HG02938 (cell line): ENCODE measurements around the gene CDK14.
"Not testable (repeated sequence)": the region's sequence is repeated elsewhere in the genome, so short reads cannot be mapped to it uniquely, and the experiment has no call there.

Experiments
- ATAC-seq: cut with Tn5 transposase; IDR thresholded peaks from one replicate; pipeline ENCODE4 v1.9.1; 2021; ENCODE audit warnings: mild to moderate bottlenecking, moderate library complexity; ENCODE audit not compliant: unreplicated experiment

CDK14 gene

GRCh38 chr7:90713628-90714027 lies 117.5 kb downstream of the CDK14 start:
- ATAC-seq = no peak

GRCh38 chr7:90715067-90715466 lies 118.9 kb downstream of the CDK14 start:
- ATAC-seq = no peak

- no peak for ATAC-seq
Observed at GRCh38 chr7:90717296-90718060, 121.4 kb downstream of the CDK14 start.

- no peak for ATAC-seq
Observed at GRCh38 chr7:90719155-90719554, 123.0 kb downstream of the CDK14 start.

- peak; percentile 79 for ATAC-seq
Observed at GRCh38 chr7:90720984-90721760, 125.1 kb downstream of the CDK14 start.

- ATAC-seq = no peak
Observed at GRCh38 chr7:90721869-90722431, 125.8 kb downstream of the CDK14 start.

- ATAC-seq = no peak
Observed at GRCh38 chr7:90723233-90723632, 127.1 kb downstream of the CDK14 start.

GRCh38 chr7:90723866-90724265 lies 127.7 kb downstream of the CDK14 start:
- no peak for ATAC-seq

GRCh38 chr7:90726120-90726519 lies 130.0 kb downstream of the CDK14 start:
- no peak for ATAC-seq

GRCh38 chr7:90726623-90727022 lies 130.5 kb downstream of the CDK14 start:
- no peak for ATAC-seq

- no peak for ATAC-seq
Observed at GRCh38 chr7:90727412-90727811, 131.3 kb downstream of the CDK14 start.

- peak; percentile 72 for ATAC-seq
Observed at GRCh38 chr7:90728568-90728967, 132.4 kb downstream of the CDK14 start.

- not testable (repeated sequence) for ATAC-seq
Observed at GRCh38 chr7:90735611-90736280, 139.6 kb downstream of the CDK14 start.

- no peak for ATAC-seq
Observed at GRCh38 chr7:90736316-90736715, 140.2 kb downstream of the CDK14 start.

- ATAC-seq = peak; percentile 96
Observed at GRCh38 chr7:90736968-90737939, 141.1 kb downstream of the CDK14 start.

GRCh38 chr7:90738249-90738648 lies 142.1 kb downstream of the CDK14 start:
- no peak for ATAC-seq

GRCh38 chr7:90739716-90740115 lies 143.6 kb downstream of the CDK14 start:
- no peak for ATAC-seq

GRCh38 chr7:90740386-90740785 lies 144.3 kb downstream of the CDK14 start:
- no peak for ATAC-seq

GRCh38 chr7:90743626-90744025 lies 147.5 kb downstream of the CDK14 start:
- no peak for ATAC-seq

- no peak for ATAC-seq
Observed at GRCh38 chr7:90747516-90747915, 151.4 kb downstream of the CDK14 start.
